Parathyroid adenoma (tissue), 2 donors: Measurements from ENCODE around the gene DSCAML1.

ENCODE experiments used
- H2AFZ ChIP-seq: fragments of 300-600 bp; sonication (generic); one replicate; pipeline ENCODE4 v1.7.0; 2017; ENCODE audit warnings: antibody characterized with exemption, mild to moderate bottlenecking
- H3K27ac ChIP-seq: fragments of 300-600 bp; sonication (generic); one replicate; pipeline ENCODE4 v1.7.0; 2017
- H3K27me3 ChIP-seq: fragments of 300-600 bp; sonication (generic); one replicate; pipeline ENCODE4 v1.7.0; 2017; ENCODE audit warnings: low read length; ENCODE audit not compliant: control insufficient read depth, insufficient read depth
- H3K36me3 ChIP-seq: fragments of 300-600 bp; sonication (generic); one replicate; pipeline ENCODE4 v1.7.0; 2017; ENCODE audit warnings: low read length; ENCODE audit not compliant: control insufficient read depth, insufficient read depth
- H3K4me1 ChIP-seq: fragments of 300-600 bp; sonication (generic); one replicate; pipeline ENCODE4 v1.7.0; 2017; ENCODE audit warnings: control low read depth
- H3K4me2 ChIP-seq: fragments of 300-600 bp; sonication (generic); one replicate; pipeline ENCODE4 v1.7.0; 2017; ENCODE audit warnings: low read length
- H3K4me3 ChIP-seq: fragments of 300-600 bp; sonication (generic); one replicate; pipeline ENCODE4 v1.7.0; 2017; ENCODE audit warnings: low read depth, low read length
- H3K79me2 ChIP-seq: fragments of 300-600 bp; sonication (generic); one replicate; pipeline ENCODE4 v1.7.0; 2017; ENCODE audit warnings: control low read depth
- H3K9ac ChIP-seq: fragments of 300-600 bp; sonication (generic); one replicate; pipeline ENCODE4 v1.7.0; 2017; ENCODE audit warnings: mild to moderate bottlenecking
- H3K9me3 ChIP-seq: fragments of 300-600 bp; sonication (generic); one replicate; pipeline ENCODE4 v1.7.0; 2017; ENCODE audit warnings: low read length; ENCODE audit not compliant: control insufficient read depth
- CTCF ChIP-seq: fragments of 300-600 bp; sonication (generic); IDR thresholded peaks from one replicate; pipeline ENCODE4 v1.7.0; 2017; ENCODE audit warnings: antibody characterized with exemption, mild to moderate bottlenecking
- donor health status: primary hyperparathyroidism.

Gene DSCAML1

GRCh38 chr11:117831661-117832415 lies 34.8 kb upstream of the DSCAML1 start:
- no peaks in the 10 kb centered on the region for H3K4me1 ChIP-seq
- TF ChIP-seq CTCF = no peak
- no peak overlapping the region for H2AFZ ChIP-seq
- H3K27ac ChIP-seq = no peak overlapping the region
- H3K27me3 ChIP-seq = no peaks in the 10 kb centered on the region
- H3K4me3 ChIP-seq = no peak overlapping the region
- H3K9ac ChIP-seq = no peak overlapping the region
- H3K79me2 ChIP-seq = no peaks in the 10 kb centered on the region
- H3K36me3 ChIP-seq = no peaks in the 10 kb centered on the region
- no peaks in the 10 kb centered on the region for H3K9me3 ChIP-seq
- no peak overlapping the region for H3K4me2 ChIP-seq

GRCh38 chr11:117830674-117831351 lies 33.8 kb upstream of the DSCAML1 start:
- TF ChIP-seq CTCF = no peak
- Histone ChIP-seq H3K27me3 (no peaks in the 10 kb centered on the region), H3K27ac (no peak overlapping the region), H3K79me2 (no peaks in the 10 kb centered on the region), H3K9me3 (no peaks in the 10 kb centered on the region), H3K4me3 (no peak overlapping the region), H3K4me2 (no peak overlapping the region), H3K4me1 (no peaks in the 10 kb centered on the region), H2AFZ (no peak overlapping the region), H3K9ac (no peak overlapping the region), H3K36me3 (no peaks in the 10 kb centered on the region)

GRCh38 chr11:117830072-117830471 lies 33.1 kb upstream of the DSCAML1 start:
- Histone ChIP-seq H3K27me3 (no peaks in the 10 kb centered on the region), H3K4me3 (no peak overlapping the region), H3K36me3 (no peaks in the 10 kb centered on the region), H3K79me2 (no peaks in the 10 kb centered on the region), H2AFZ (no peak overlapping the region), H3K4me1 (no peaks in the 10 kb centered on the region), H3K27ac (no peak overlapping the region), H3K9ac (no peak overlapping the region), H3K4me2 (no peak overlapping the region), H3K9me3 (no peaks in the 10 kb centered on the region)
- TF ChIP-seq CTCF = no peak

- H3K79me2 ChIP-seq = no peaks in the 10 kb centered on the region
- no peak overlapping the region for H3K4me3 ChIP-seq
- no peak overlapping the region for H3K4me2 ChIP-seq
- H3K27ac ChIP-seq = no peak overlapping the region
- H3K36me3 ChIP-seq = no peaks in the 10 kb centered on the region
- no peaks in the 10 kb centered on the region for H3K27me3 ChIP-seq
- H3K4me1 ChIP-seq = no peaks in the 10 kb centered on the region
- TF ChIP-seq CTCF = no peak
- H2AFZ ChIP-seq = no peak overlapping the region
- no peak overlapping the region for H3K9ac ChIP-seq
- no peaks in the 10 kb centered on the region for H3K9me3 ChIP-seq
These were observed 32.3 kb upstream of the DSCAML1 start for GRCh38 chr11:117829369-117829725.
